Suprapubic skin (tissue), 4 donors: ENCODE measurements around the gene ITPKC.

Experiments
- POLR2A ChIP-seq, 2 donors: fragments of 450-650 bp; IDR thresholded peaks; one replicate each; pipeline ENCODE4 v1.6.1; 2017; ENCODE audit warnings: antibody characterized with exemption in 2 of 2, mild to moderate bottlenecking in 2 of 2, moderate library complexity in 2 of 2
- POLR2AphosphoS5 ChIP-seq, 3 donors: sonication (generic); formaldehyde crosslinking; IDR thresholded peaks; one replicate each; pipeline ENCODE4 v1.6.1; 2017; ENCODE audit warnings: antibody characterized with exemption in 3 of 3
- TF ChIP-seq, protein P1 (sequence below), 2 donors: fragments of 200-600 bp in 1 of 2; fragments of 450-650 bp in 1 of 2; sonication (generic) in 1 of 2; IDR thresholded peaks; one replicate each; pipeline ENCODE4 v1.5.1; 2016 to 2019; ENCODE audit warnings: antibody characterized with exemption in 2 of 2, mild to moderate bottlenecking in 1 of 2, moderate library complexity in 1 of 2

DNA sequence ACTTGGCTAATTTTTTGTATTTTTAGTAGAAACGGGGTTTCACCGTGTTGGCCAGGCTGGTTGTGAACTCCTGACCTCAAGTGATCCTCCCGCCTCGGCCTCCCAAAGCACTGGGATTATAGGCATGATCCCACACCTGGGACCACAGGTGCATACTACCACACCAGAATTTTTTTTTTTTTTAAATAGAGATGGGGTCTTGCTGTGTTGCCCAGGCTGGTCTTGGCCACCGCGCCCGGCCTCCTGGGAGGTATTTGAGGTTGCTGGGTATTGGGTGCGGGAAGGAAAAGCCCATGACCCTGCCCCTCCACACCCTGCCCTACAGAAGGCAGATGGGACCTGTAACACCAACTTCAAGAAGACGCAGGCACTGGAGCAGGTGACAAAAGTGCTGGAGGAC is 19.7 kb downstream of the ITPKC start:
- TF ChIP-seq, protein P1, sequence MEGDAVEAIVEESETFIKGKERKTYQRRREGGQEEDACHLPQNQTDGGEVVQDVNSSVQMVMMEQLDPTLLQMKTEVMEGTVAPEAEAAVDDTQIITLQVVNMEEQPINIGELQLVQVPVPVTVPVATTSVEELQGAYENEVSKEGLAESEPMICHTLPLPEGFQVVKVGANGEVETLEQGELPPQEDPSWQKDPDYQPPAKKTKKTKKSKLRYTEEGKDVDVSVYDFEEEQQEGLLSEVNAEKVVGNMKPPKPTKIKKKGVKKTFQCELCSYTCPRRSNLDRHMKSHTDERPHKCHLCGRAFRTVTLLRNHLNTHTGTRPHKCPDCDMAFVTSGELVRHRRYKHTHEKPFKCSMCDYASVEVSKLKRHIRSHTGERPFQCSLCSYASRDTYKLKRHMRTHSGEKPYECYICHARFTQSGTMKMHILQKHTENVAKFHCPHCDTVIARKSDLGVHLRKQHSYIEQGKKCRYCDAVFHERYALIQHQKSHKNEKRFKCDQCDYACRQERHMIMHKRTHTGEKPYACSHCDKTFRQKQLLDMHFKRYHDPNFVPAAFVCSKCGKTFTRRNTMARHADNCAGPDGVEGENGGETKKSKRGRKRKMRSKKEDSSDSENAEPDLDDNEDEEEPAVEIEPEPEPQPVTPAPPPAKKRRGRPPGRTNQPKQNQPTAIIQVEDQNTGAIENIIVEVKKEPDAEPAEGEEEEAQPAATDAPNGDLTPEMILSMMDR (IDR thresholded peaks at IDR 0.05): no peak
- no peak for TF ChIP-seq POLR2A (IDR thresholded peaks at IDR 0.05)
- no peak for TF ChIP-seq POLR2AphosphoS5 (IDR thresholded peaks at IDR 0.05)
